CD4-positive, alpha-beta T cell treated with Interleukin-10 for 1 hour (primary cell): ENCODE results near the gene TENT4A.

Experiments
- DNase-seq: peaks from one replicate; pipeline ENCODE4 v3.0.0-alpha.2; 2020

The TENT4A gene

DNA sequence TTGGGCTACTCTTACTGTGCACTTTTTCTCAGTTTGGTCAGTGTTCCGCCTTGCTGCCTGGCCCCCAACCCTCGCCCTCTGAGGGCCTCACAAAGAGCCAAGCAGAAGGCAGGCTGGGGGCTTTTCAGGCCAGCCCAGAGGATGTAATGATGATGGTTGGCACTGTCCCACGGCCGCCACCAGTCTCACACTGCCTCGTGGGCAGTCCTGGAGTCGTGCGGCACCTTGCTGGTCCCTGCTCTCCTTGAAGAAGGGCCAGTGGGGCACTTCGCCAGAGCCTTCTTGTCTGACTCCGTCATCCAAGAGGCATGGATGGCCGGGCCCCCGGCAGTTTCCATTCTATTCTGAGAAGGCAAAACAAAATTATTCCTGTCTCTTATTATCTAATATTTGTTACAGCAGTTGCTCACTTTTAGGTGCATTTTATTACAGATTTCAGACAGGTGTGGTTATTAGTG, 21.0 kb downstream of the TENT4A start:
- no peak for DNase-seq

DNA sequence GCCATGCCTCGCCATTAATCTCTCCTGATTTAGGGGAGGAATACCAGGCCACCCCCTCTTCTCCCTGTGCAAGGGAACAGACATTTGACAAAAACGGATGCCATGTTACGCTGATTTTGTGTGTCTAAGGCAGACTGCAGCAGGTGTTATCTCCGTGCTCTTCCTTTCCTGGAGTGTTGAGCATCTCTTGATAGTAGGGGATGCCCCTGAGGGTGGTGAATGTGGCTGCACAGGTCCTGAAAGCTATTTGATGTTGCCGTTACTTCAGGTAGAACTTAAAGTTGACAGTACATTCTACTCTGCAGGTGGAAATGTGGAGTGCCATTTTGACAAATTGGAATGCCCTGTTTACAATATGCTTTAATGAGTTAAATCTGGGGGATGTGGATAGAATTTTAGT, 21.5 kb downstream of the TENT4A start:
- DNase-seq = no peak

DNA sequence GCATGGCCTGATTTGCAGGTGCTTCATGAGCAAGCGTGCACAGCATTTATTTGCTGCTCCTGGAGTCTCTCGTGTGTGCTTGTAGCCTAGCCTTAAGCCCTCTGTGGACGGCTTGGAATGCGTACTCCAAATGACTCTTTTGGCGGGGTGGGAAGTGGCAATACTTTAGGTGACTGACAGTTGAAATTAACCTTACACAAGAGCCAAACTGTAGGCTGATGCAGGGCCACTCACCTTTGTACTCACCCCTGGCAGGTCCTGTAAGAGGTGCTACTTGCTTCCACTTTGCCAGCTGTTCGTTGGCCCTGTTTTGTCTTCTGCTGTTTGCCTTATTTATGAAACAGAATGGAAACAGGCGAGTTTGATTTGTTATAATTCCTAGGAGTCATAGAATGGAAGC, 22.9 kb downstream of the TENT4A start:
- DNase-seq = no peak

DNA sequence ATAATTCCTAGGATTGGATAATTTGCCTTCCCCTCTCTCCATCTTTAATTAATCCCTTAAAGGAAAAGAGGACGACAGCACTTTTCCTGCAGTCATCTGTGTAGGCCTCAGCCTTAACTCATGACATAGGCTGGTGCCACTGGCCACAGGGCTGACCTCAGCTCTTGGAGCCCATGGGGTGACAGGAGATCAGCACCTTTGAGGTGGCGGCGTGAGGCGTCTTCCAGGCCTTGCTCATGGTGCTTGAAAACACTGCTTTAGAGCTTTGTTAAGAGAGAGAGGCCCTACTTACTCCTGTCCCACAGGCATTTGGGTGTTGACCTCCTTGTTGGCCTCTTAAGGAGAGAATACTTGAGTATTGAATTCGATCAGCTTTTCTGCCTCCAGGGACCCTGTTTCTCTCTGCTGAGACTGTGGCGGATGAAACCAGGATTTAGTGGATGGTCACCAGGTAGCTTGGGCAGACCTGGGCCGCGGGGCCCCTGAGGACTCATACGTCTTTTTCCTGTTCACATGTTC, 23.4 kb downstream of the TENT4A start:
- no peak for DNase-seq

DNA sequence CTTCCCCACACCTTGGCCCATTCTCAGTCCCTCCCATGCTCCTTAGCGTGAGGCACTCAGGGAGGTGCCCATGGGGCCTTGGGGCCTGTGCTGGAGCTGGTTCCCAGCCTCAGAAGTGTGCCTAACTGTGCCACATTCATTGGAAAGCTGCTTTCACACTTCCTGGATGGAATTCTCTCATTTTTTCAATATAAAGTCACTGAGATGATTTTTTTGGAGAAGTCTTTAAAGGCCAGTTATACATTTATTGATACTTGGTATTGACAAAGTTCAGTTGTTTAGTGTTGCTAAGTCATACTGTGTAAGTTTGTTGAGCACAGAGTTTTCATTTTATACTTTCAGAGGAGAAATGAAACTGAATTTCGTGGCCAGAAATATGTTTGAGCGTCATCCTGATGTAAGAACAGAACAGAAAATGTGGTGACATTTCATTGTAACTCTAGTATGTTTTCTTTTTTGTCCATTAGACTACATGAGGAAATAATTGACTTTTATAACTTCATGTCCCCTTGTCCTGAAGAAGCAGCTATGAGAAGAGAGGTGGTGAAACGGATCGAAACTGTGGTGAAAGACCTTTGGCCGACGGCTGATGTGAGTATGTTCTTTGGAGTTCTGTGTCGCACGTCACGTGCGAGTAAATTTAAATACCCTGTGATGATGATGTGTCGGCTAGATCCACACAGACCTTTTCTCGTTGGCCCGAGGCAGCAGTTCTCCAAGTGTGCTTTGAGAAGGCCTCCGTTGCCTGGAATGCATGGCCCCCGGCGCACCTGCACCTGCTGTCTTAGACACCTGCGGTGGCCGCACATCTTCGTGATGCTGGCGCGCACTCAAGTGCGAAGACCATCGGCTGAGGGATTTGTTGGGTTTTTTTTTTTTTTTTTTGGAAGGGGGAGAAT, 24.1 kb downstream of the TENT4A start:
- no peak for DNase-seq

DNA sequence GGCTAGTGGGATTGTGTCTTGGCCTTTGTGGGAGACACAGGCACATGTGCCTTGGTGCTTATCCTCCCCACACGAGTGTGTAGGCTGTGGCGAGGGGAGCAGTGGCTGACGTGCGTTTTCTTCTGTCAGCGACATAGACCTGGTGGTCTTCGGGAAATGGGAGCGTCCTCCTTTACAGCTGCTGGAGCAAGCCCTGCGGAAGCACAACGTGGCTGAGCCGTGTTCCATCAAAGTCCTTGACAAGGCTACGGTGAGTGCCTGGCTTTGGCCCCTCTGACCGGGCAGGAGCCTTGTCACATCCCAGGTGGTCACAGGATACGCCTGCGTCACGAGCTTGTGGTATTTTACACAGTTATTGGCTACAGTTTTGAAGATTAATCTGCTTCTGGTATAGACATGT, 26.4 kb downstream of the TENT4A start:
- no peak for DNase-seq

DNA sequence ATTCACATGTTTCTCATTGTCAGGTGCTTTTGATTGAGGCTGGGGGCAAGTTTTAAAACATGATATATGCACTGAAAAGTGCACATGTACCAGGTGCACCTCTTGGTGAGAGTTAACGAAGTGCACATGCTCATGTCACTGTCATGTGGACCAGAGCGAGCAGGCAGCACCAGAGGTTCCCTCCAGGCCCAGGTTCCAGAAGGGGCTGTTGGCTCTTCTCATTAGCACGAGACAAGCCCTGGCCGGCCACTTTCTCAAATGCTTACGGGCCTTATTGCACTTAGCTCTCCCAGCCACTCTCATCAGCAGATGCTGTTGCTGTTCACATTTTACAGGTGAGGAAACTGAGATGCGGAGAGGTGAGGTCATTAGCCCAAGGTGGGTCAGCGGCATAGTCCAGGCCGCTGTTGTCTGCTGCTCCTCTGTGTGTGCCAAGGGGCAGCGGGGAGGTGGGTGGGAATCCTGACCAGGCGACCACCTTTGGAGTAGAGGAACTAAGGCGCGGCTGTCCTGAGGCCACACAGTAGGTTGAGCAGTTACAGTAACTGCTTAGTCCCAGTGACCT, 27.4 kb downstream of the TENT4A start:
- no peak for DNase-seq

DNA sequence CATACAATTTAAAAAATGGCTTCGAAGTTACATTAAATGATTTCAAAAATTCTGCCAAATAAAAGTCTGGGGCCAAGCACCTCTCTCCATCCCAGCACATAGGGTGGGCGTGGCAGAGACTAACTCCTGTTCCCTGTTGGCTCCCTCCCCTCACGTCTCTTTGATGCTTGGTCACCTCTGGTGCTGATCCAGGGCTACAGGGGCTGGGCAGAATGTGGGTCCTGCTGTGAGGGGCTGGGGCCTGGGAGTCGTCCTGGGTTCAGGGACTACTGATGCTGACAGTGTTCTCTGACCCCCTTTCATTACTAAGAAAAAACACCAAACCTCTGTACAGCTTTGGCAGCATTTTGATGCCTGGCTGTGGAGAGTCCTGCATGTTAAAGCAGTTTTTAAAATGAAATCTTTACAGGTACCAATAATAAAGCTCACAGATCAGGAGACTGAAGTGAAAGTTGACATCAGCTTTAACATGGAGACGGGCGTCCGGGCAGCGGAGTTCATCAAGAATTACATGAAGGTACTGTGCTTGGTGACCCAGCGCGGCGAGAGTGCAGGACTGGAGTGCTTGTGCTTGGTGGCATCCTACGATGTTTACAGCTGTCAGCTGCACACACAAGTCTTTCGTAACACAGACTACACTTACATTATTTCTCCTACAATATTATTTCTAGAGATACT, 29.0 kb downstream of the TENT4A start:
- no peak for DNase-seq

DNA sequence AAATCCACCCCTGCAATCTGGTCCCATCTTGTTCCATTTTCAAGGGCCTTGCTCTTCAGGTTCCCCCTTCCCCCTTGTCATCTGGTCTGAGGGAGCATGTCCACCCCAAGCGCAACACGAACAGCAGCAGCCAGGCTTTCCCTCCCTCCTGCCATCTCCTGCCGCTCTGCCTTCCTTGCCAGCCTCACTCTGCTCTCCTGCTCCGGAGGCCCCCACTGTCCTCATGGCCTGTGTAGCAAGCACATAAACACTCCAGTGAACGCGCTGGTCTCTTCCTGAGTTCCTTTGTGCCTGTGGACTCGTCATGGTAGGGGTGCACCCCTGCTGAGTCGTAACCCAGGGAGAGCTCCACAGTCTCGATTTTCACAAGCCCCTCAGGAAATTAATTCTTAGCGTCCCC, 29.9 kb downstream of the TENT4A start:
- DNase-seq = no peak

DNA sequence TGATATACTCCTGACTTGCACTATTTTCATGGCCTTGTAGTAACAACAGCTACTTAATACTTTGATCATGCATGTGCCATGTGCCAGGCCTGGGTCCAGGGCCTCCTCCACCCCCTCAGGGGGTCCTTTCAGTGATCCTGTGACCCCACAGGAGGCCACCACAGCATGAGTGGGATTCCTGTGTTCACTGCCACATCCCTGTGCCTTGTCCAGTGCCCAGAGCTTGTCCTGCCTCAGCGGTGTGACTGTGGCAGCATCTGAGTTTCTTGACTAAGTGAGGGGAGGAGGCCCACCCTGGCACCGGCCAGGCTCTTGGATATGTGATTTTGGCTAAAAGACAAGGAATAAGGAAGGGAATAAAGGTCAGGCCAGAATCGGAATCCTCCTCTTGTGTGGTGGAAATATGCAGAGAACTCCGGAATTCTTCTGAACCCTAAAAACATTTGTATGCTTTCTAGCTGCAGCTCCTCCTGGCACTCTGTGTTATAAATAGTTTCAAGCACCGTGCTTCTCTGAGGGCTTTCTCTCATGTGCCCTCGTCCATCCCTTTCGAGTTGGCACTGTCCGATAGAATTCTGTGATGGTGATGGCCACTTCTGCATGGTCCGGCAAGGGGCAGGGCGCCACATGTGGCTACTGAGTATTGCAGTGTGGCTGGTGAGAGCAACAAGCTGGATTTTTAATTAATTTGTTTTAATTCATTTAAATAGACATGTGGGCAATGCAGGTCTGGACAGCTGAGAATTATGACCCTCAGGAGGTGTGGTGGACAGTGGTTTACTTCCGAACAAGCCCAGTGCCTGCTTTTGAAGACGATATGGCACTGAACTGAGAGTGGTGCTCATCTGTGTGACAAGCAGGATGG, 31.8 kb downstream of the TENT4A start:
- DNase-seq = no peak

DNA sequence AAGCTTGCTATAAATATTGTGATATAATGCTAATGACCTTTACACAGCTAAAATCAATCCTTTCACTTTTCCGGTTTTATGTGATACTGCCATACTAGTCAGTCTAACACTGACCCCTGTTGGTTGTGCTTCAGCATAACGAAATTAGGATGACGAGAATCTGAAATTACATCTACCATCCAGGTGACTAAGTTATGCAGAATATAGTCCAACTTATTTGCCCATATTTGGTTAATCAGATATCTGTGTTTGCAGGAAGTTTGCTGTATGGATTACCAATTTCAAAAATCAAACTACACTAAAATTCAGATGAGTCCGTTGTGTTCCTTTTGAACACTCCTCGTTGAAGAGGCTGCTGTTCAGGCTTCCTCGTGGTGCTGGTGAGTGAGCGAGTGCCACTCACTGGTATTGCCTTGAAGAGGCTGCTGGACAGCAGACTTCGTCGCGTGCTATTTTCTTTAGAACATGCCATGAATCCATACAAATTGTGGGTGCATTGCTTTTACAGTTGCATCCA, 32.5 kb downstream of the TENT4A start:
- peak; percentile 68 for DNase-seq

DNA sequence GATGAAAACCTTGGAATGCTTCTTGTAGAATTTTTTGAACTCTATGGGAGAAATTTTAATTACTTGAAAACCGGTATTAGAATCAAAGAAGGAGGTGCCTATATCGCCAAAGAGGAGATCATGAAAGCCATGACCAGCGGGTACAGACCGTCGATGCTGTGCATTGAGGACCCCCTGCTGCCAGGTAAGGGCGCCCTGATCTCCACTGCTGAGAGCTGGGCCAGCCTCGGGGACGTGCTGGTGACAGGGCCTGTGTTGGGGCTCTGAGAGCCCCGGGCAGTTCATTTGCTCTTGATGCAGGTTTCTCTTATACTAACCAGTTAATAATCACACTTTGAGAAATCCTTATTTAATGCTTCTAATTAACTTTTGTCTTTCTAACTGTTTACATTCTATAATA, 33.0 kb downstream of the TENT4A start:
- DNase-seq = no peak

DNA sequence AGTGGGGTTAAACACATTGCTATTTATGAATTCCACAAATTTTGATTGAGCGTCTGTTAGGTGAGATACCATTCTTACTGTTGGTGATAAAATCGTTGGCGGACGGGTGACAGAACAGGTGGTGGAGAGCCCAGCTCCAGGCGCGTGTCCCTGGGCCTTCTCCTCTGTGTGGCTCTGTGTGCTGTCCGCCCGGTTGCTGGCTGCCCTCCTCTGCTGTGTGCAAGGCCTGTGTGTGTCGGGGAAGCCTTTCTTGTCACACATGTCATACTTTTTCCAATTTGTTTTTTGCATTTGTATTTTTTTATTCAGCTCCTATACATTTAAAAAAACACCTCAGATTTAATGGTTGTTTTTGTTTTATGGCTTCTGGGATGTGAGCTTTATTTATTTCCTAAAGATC, 33.9 kb downstream of the TENT4A start:
- DNase-seq = no peak

DNA sequence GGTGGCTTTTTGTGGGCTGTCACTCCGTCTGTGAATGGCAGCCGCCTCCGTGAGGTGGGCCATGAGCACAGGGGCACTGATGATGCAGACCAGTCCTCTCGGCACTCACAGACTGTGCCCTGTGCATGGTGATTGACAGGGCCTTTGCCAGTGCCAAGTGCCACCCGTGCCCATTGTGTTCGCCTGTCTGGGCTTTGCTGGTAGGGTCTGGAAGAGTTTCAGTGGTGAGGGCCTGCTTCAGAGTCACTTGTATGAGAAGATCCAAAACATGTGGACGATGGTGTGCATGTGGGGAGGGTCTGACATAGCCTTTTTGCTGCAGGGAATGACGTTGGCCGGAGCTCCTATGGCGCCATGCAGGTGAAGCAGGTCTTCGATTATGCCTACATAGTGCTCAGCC, 34.9 kb downstream of the TENT4A start:
- no peak for DNase-seq

DNA sequence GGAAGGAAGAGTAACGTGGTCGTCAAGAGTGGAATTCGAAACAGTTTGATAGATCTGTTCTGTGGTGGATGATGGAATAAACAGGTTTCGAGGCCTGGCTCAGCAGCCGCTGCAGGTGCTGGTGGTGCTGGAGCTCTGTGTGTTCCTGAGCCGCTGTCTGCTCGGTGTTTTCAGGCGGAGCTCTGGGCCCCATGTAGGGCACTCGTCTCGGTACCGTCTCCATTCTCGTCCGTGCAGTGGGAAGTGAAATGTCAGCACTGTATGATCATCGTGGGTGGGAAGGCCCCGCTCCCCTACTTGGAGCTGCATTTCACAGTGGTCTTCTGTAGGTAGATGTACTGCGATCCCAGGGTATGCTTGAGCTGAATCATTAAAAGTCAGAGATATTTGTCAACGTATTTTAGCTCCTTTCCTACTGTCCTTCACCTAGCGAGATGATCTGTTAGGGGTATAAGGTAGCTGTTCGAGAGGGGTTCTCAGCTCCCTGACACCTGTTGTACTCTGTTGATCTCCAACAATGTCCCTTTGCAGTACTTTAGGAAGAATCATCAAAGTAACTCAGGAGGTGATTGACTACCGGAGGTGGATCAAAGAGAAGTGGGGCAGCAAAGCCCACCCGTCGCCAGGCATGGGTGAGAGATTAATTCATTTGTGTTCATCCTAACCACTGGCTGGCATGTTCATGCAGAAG, 35.9 kb downstream of the TENT4A start:
- no peak for DNase-seq

DNA sequence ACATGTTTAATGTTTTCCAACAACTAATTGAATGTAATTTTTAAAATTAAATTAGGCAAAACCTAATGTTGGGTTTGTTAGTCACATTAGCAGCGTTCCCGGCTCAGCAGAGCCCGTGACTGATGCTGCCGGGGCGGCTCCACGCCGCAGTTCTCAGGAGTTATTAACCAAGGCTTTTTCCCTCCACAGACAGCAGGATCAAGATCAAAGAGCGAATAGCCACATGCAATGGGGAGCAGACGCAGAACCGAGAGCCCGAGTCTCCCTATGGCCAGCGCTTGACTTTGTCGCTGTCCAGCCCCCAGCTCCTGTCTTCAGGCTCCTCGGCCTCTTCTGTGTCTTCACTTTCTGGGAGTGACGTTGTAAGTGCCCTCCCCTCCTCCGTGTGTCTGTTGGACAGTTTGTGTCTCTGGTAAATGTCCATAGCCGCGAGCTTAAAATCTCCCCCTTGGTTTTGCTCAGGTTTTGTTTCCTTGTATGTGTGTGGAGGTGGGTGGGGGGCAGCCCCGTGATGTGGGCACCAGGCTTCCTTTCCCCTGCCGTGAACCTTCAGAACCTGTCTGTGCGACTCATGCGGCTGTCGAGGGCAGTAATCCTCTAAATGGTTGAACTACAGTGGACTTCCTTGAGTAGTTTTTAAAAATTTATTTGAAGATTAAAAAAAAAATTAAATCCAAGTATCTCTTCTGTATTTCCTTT, 37.1 kb downstream of the TENT4A start:
- DNase-seq = no peak

DNA sequence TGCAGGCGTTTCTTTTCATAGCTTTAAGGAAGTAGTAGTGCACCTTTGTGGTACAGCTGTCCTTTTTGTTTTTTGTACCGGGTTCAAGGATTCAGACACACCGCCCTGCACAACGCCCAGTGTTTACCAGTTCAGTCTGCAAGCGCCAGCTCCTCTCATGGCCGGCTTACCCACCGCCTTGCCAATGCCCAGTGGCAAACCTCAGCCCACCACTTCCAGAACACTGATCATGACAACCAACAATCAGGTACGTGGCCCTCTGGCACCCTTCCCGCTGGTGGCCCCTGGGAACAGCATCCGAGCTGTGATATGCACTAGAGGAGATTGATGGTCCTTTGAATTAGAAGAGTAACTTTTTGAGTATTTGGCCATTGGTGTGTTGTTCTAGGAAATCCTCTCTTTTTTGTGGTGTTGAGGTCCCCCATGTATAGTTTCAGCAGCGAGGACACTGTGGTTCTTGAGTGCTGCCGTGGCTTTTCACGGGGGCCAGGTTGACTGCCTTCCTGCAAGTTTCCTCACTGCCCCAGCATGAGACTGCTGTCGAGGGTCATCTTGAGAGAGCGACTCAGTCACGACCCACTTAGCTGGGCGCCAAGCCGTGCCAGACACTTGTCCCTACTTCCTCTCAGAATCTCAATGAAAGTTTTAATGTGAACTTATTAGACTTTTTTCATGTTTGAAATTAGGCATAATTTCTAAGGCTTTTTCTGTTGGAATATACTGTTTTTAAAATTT, 37.9 kb downstream of the TENT4A start:
- DNase-seq = no peak

DNA sequence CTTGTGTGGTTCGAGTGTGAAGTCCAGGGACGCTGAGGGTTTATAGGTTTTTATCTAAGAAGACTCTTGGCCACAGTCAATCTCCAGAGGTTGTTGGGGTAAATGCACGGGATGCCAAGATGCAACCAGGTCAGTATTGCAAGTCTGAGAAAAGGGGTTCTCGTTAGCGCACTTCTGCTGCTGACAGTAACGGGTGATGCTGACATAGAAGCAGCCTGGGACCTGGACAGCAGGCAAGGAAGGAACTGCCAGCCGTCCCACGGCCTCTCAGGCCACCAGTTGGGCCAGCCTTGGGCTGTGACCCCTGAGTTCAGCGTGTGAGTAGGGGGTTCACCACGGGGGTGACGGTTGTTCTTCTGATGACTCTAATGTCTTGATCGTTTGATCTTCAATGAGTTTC, 39.0 kb downstream of the TENT4A start:
- no peak for DNase-seq

DNA sequence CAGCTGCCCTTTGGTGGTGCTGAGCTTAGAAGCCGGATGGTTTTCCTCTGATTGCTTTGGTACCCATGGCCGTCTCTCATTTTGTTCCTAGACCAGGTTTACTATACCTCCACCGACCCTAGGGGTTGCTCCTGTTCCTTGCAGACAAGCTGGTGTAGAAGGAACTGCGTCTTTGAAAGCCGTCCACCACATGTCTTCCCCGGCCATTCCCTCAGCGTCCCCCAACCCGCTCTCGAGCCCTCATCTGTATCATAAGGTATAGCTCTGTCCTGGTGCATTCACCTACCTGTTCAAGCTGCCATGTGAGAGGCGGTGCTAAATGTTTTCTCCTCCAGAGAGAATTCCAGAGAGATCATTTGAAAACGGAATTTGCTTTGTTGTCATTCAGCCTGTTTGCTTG, 39.5 kb downstream of the TENT4A start:
- DNase-seq = no peak

DNA sequence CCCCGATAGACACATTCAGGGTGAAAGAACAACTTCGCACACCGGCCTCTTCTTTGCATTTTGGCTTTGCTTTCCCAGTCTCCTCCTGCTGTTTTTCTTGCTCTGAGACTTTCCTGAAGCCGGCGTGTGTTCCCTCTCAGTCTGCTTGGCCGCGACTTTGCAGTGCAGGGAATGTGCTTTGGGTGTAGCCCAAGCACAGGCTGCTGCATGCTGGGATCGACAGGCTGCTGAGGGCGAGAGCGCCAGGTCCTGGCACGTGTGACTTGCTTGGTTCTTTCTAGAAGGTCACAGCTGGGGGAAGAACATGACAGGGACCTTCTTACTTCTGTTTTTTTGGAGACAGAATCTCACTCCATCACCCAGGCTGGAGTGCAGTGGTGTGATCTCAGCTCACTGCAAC, 40.6 kb downstream of the TENT4A start:
- DNase-seq = no peak

DNA sequence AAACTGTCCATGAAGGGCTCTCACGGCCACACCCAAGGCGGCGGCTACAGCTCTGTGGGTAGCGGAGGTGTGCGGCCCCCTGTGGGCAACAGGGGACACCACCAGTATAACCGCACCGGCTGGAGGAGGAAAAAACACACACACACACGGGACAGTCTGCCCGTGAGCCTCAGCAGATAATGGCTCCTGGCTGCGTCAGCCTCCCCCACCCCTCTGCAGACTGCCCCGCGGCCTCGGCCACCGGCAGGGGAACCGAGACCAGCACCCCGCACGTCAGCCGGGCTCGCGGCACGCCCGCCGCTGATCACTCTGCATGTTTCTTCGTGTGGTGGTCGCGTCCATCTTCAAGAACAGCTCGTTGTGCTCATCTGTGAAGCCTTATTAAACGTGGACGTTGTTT, 41.5 kb downstream of the TENT4A start:
- no peak for DNase-seq
